IMR-90 (cell line): ENCODE measurements around the gene THRB.

Source experiments
- CHD1 ChIP-seq: IDR thresholded peaks from 2 replicates; pipeline ENCODE4 v1.6.1; 2012; ENCODE audit warnings: low read depth, low read length, improper control_type of control experiment
- CTCF ChIP-seq: conservative IDR thresholded peaks from 2 replicates; pipeline ENCODE4 v1.5.1; 2012; ENCODE audit warnings: mild to moderate bottlenecking, low read depth, low read length, improper control_type of control experiment
- FOS ChIP-seq: fragments of 150-350 bp; IDR thresholded peaks from 2 replicates; pipeline ENCODE4 v1.6.1; 2016; ENCODE audit warnings: low read depth, low read length
- MXI1 ChIP-seq: IDR thresholded peaks from 2 replicates; pipeline ENCODE4 v1.6.1; 2012; ENCODE audit warnings: low read depth, mild to moderate bottlenecking, low read length, moderate library complexity, borderline replicate concordance
- POLR2A ChIP-seq: IDR thresholded peaks from 2 replicates; pipeline ENCODE4 v1.6.1; 2012; ENCODE audit warnings: mild to moderate bottlenecking, low read depth, low read length
- RAD21 ChIP-seq: IDR thresholded peaks from 2 replicates; pipeline ENCODE4 v1.6.1; 2012; ENCODE audit warnings: low read length, improper control_type of control experiment
- RCOR1 ChIP-seq: IDR thresholded peaks from 2 replicates; pipeline ENCODE4 v1.6.1; 2012; ENCODE audit warnings: mild to moderate bottlenecking, low read length, improper control_type of control experiment; ENCODE audit not compliant: insufficient replicate concordance
- SMC3 ChIP-seq: fragments of 150-350 bp; IDR thresholded peaks from 2 replicates; pipeline ENCODE4 v1.6.1; 2016; ENCODE audit warnings: low read depth, mild to moderate bottlenecking, antibody characterized with exemption, low read length, moderate library complexity
- TF ChIP-seq, protein P1 (sequence below): fragments of 150-350 bp; IDR thresholded peaks from 2 replicates; pipeline ENCODE4 v1.6.1; 2017; ENCODE audit warnings: mild to moderate bottlenecking, antibody characterized with exemption, low read length, low read depth
- TF ChIP-seq, protein P2 (sequence below): fragments of 150-350 bp; IDR thresholded peaks from 2 replicates; pipeline ENCODE4 v1.6.1; 2016; ENCODE audit warnings: low read depth, mild to moderate bottlenecking, low read length, moderate library complexity, borderline replicate concordance

GRCh38 chr3:24128199-24129005 lies 366.2 kb downstream of the THRB start:
- TF ChIP-seq CTCF (no peak), RCOR1 (no peak), CHD1 (no peak), SMC3 (no peak), FOS (no peak), RAD21 (no peak), MXI1 (no peak), POLR2A (no peak)
- TF ChIP-seq, protein P1, sequence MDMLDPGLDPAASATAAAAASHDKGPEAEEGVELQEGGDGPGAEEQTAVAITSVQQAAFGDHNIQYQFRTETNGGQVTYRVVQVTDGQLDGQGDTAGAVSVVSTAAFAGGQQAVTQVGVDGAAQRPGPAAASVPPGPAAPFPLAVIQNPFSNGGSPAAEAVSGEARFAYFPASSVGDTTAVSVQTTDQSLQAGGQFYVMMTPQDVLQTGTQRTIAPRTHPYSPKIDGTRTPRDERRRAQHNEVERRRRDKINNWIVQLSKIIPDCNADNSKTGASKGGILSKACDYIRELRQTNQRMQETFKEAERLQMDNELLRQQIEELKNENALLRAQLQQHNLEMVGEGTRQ, result no peak
- TF ChIP-seq, protein P2, sequence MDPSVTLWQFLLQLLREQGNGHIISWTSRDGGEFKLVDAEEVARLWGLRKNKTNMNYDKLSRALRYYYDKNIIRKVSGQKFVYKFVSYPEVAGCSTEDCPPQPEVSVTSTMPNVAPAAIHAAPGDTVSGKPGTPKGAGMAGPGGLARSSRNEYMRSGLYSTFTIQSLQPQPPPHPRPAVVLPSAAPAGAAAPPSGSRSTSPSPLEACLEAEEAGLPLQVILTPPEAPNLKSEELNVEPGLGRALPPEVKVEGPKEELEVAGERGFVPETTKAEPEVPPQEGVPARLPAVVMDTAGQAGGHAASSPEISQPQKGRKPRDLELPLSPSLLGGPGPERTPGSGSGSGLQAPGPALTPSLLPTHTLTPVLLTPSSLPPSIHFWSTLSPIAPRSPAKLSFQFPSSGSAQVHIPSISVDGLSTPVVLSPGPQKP, result no peak
